ENCODE results near the gene SSX5.

DNA sequence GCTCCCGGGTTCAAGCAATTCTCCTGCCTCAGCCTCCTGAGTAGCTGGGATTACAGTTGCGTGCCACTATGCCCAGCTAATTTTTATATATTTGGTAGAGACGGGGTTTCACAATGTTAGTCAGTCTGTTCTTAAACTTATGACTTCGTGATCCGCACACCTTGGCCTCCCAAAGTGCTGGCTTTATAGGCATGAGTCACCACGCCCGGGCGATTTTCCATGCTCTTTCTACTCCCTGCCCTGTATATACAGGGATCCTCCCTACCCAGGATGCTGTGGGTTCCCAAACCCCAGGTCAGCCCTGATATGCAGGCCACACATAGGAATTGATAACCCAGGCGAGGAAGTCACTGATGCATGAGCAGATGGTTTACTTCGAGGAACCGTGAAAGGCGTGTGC, 31.4 kb downstream of the SSX5 start:
- no peak for TF ChIP-seq POLR2A (IDR thresholded peaks at IDR 0.05; ENCODE audit: low read depth, low read length)
- no peak for TF ChIP-seq MAZ (IDR thresholded peaks at IDR 0.05; ENCODE audit: borderline replicate concordance, low read depth, low read length)
- no peak for TF ChIP-seq RCOR1 (IDR thresholded peaks at IDR 0.05; ENCODE audit: insufficient replicate concordance, low read length)
- TF ChIP-seq NFE2L2 (IDR thresholded peaks at IDR 0.05; ENCODE audit: low read depth, low read length), result no peak
- TF ChIP-seq, protein P1, sequence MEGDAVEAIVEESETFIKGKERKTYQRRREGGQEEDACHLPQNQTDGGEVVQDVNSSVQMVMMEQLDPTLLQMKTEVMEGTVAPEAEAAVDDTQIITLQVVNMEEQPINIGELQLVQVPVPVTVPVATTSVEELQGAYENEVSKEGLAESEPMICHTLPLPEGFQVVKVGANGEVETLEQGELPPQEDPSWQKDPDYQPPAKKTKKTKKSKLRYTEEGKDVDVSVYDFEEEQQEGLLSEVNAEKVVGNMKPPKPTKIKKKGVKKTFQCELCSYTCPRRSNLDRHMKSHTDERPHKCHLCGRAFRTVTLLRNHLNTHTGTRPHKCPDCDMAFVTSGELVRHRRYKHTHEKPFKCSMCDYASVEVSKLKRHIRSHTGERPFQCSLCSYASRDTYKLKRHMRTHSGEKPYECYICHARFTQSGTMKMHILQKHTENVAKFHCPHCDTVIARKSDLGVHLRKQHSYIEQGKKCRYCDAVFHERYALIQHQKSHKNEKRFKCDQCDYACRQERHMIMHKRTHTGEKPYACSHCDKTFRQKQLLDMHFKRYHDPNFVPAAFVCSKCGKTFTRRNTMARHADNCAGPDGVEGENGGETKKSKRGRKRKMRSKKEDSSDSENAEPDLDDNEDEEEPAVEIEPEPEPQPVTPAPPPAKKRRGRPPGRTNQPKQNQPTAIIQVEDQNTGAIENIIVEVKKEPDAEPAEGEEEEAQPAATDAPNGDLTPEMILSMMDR (conservative IDR thresholded peaks at IDR 0.05; ENCODE audit: low read depth, low read length), result no peak
- no peak for TF ChIP-seq CHD1 (IDR thresholded peaks at IDR 0.05; ENCODE audit: low read depth, low read length)
- TF ChIP-seq MXI1 (IDR thresholded peaks at IDR 0.05; ENCODE audit: borderline replicate concordance, low read depth, low read length), result no peak
- TF ChIP-seq FOS (IDR thresholded peaks at IDR 0.05; ENCODE audit: low read depth, low read length), result no peak
- no peak for TF ChIP-seq RAD21 (IDR thresholded peaks at IDR 0.05; ENCODE audit: low read length)
- TF ChIP-seq, protein P2, sequence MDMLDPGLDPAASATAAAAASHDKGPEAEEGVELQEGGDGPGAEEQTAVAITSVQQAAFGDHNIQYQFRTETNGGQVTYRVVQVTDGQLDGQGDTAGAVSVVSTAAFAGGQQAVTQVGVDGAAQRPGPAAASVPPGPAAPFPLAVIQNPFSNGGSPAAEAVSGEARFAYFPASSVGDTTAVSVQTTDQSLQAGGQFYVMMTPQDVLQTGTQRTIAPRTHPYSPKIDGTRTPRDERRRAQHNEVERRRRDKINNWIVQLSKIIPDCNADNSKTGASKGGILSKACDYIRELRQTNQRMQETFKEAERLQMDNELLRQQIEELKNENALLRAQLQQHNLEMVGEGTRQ (IDR thresholded peaks at IDR 0.05; ENCODE audit: low read depth, low read length), result no peak
- no peak for TF ChIP-seq RFX5 (IDR thresholded peaks at IDR 0.05; ENCODE audit: low read depth, low read length)
- no peak for TF ChIP-seq SMC3 (IDR thresholded peaks at IDR 0.05; ENCODE audit: low read depth, low read length)
